H9 (cell line): ENCODE data around the gene RPS19. TPM values are rescaled to one million over a fixed set of nuclear protein-coding genes. Genes with fewer than 3 reads are reported as not detected.
A peak's percentile ranks its signal among the peaks of the same experiment; 100 is the strongest.

ENCODE experiments used
- DNase-seq: peaks from one replicate; pipeline ENCODE4 v3.0.0-alpha.2; 2017
- H2AFZ ChIP-seq: one replicate; pipeline ENCODE4 v1.6.1; 2013; ENCODE audit warnings: mild to moderate bottlenecking, low read length, control low read depth, moderate library complexity
- H2AK5ac ChIP-seq: 2 replicates; pipeline ENCODE4 v1.6.1; 2013; ENCODE audit warnings: low read length, control low read depth, mixed read lengths; ENCODE audit not compliant: insufficient read length
- H2BK120ac ChIP-seq: one replicate; pipeline ENCODE4 v1.6.1; 2013; ENCODE audit warnings: low read depth, mild to moderate bottlenecking, low read length, control low read depth, inconsistent platforms; ENCODE audit not compliant: poor library complexity, severe bottlenecking
- H2BK12ac ChIP-seq: 2 replicates; pipeline ENCODE4 v1.6.1; 2013; ENCODE audit warnings: low read length, control low read depth, mixed read lengths, low read depth; ENCODE audit not compliant: insufficient read length
- H2BK15ac ChIP-seq: 2 replicates; pipeline ENCODE4 v1.6.1; 2013; ENCODE audit warnings: low read depth, low read length, control low read depth
- H2BK20ac ChIP-seq: one replicate; pipeline ENCODE4 v1.6.1; 2013; ENCODE audit warnings: low read depth, mild to moderate bottlenecking, low read length, control low read depth, inconsistent platforms; ENCODE audit not compliant: poor library complexity, severe bottlenecking
- H2BK5ac ChIP-seq: 2 replicates; pipeline ENCODE4 v1.6.1; 2013; ENCODE audit warnings: low read length, control low read depth, mixed read lengths; ENCODE audit not compliant: insufficient read length
- H3K14ac ChIP-seq: 2 replicates; pipeline ENCODE4 v1.6.1; 2013; ENCODE audit warnings: low read length, control low read depth; ENCODE audit not compliant: insufficient read depth
- H3K18ac ChIP-seq: 2 replicates; pipeline ENCODE4 v1.6.1; 2013; ENCODE audit warnings: low read depth, mild to moderate bottlenecking, mixed read lengths, low read length, control low read depth; ENCODE audit not compliant: insufficient read length
- H3K23ac ChIP-seq: 2 replicates; pipeline ENCODE4 v1.6.1; 2013; ENCODE audit warnings: low read length, control low read depth, mixed read lengths, low read depth; ENCODE audit not compliant: insufficient read length
- H3K23me2 ChIP-seq: 2 replicates; pipeline ENCODE4 v1.6.1; 2013; ENCODE audit warnings: low read depth, mild to moderate bottlenecking, mixed read lengths, low read length, control low read depth; ENCODE audit not compliant: insufficient read length, poor library complexity, severe bottlenecking
- H3K27ac ChIP-seq: 2 replicates; pipeline ENCODE4 v1.5.1; 2013; ENCODE audit warnings: low read length, control low read depth, mixed read lengths, low read depth; ENCODE audit not compliant: insufficient read length
- H3K27me3 ChIP-seq: 2 replicates; pipeline ENCODE4 v1.6.1; 2013; ENCODE audit warnings: low read length, control low read depth, inconsistent platforms; ENCODE audit not compliant: insufficient read depth
- H3K4ac ChIP-seq: 2 replicates; pipeline ENCODE4 v1.6.1; 2013; ENCODE audit warnings: low read depth, mild to moderate bottlenecking, control low read depth, inconsistent platforms, low read length, moderate library complexity
- H3K4me1 ChIP-seq: 2 replicates; pipeline ENCODE4 v1.6.1; 2013; ENCODE audit warnings: low read length, control low read depth, inconsistent platforms; ENCODE audit not compliant: insufficient read depth
- H3K4me2 ChIP-seq: 2 replicates; pipeline ENCODE4 v1.6.1; 2013; ENCODE audit warnings: low read length, control low read depth, mixed read lengths; ENCODE audit not compliant: insufficient read length, insufficient read depth
- H3K56ac ChIP-seq: 2 replicates; pipeline ENCODE4 v1.6.1; 2013; ENCODE audit warnings: low read depth, mild to moderate bottlenecking, mixed read lengths, low read length, control low read depth; ENCODE audit not compliant: insufficient read length
- H3K79me1 ChIP-seq: 2 replicates; pipeline ENCODE4 v1.6.1; 2013; ENCODE audit warnings: low read depth, mild to moderate bottlenecking, moderate library complexity, low read length, control low read depth, inconsistent platforms; ENCODE audit not compliant: insufficient read depth, poor library complexity, severe bottlenecking
- H3K79me2 ChIP-seq: 2 replicates; pipeline ENCODE4 v1.6.1; 2013; ENCODE audit warnings: low read length, control low read depth, inconsistent platforms; ENCODE audit not compliant: insufficient read depth
- H3K9ac ChIP-seq: 2 replicates; pipeline ENCODE4 v1.6.1; 2013; ENCODE audit warnings: low read length, control low read depth, mixed read lengths; ENCODE audit not compliant: insufficient read length; ENCODE audit errors: extremely low read depth
- H3K9me3 ChIP-seq: one replicate; pipeline ENCODE4 v1.6.1; 2013; ENCODE audit warnings: low read depth, low read length, inconsistent platforms; ENCODE audit not compliant: control insufficient read depth
- H3T11ph ChIP-seq: one replicate; pipeline ENCODE4 v1.6.1; 2013; ENCODE audit warnings: mild to moderate bottlenecking, low read length, control low read depth, inconsistent platforms
- H4K20me1 ChIP-seq: one replicate; pipeline ENCODE4 v1.6.1; 2013; ENCODE audit not compliant: control insufficient read depth, insufficient read length, insufficient read depth
- H4K5ac ChIP-seq: 2 replicates; pipeline ENCODE4 v1.6.1; 2013; ENCODE audit warnings: low read depth, mild to moderate bottlenecking, mixed read lengths, low read length, control low read depth; ENCODE audit not compliant: insufficient read length
- H4K8ac ChIP-seq: replicated peaks from 2 replicates; pipeline ENCODE4 v1.6.1; 2013; ENCODE audit warnings: low read length, control low read depth, mixed read lengths, low read depth; ENCODE audit not compliant: insufficient read length
- H4K91ac ChIP-seq: 2 replicates; pipeline ENCODE4 v1.6.1; 2013; ENCODE audit warnings: low read depth, mild to moderate bottlenecking, moderate library complexity, mixed read lengths, low read length, control low read depth; ENCODE audit not compliant: insufficient read length
- H3K27ac Mint-ChIP-seq, 3 experiments: 2 replicates in 2 of 3; 3 replicates in 1 of 3; pipeline ENCODE4 v1.8.0; 2020 to 2021; ENCODE audit warnings: mixed read lengths in 3 of 3, mild to moderate bottlenecking in 1 of 3, moderate library complexity in 1 of 3
- H3K27me3 Mint-ChIP-seq: 2 replicates; pipeline ENCODE4 v1.8.0; 2021; ENCODE audit warnings: low read depth, mild to moderate bottlenecking, moderate library complexity, mixed read lengths
- H3K36me3 Mint-ChIP-seq, 3 experiments: 2 replicates in 2 of 3; 3 replicates in 1 of 3; pipeline ENCODE4 v1.8.0; 2020 to 2021; ENCODE audit warnings: low read depth in 3 of 3, mixed read lengths in 3 of 3; ENCODE audit not compliant: insufficient read depth in 1 of 3
- H3K4me1 Mint-ChIP-seq, 2 experiments: 2 replicates each; pipeline ENCODE4 v1.8.0; 2020; ENCODE audit warnings: mixed read lengths in 2 of 2
- H3K4me3 Mint-ChIP-seq, 2 experiments: 2 replicates in 1 of 2; 3 replicates in 1 of 2; pipeline ENCODE4 v1.8.0; 2020 to 2021; ENCODE audit warnings: mild to moderate bottlenecking in 2 of 2, mixed read lengths in 2 of 2, moderate library complexity in 1 of 2
- H3K9me3 Mint-ChIP-seq, 2 experiments: 2 replicates in 1 of 2; 3 replicates in 1 of 2; pipeline ENCODE4 v1.8.0; 2020; ENCODE audit warnings: mild to moderate bottlenecking in 2 of 2, mixed read lengths in 2 of 2, moderate library complexity in 1 of 2
- WGBS: extraction: QIAGEN DNeasy Blood & Tissue Kit; methylation state at CpG from one replicate; pipeline ENCODE4 v1.1.7; 2013; ENCODE audit warnings: missing lambda C conversion rate, low lambda C conversion rate, mixed read lengths; ENCODE audit not compliant: insufficient read length; ENCODE audit errors: extremely low coverage; 5-methylcytosine and 5-hydroxymethylcytosine counted together
- total RNA-seq: library from RNA; stranded (reverse); gene quantifications from 2 replicates; pipeline ENCODE4 v1.2.1, GENCODE V29; 2021
- TF ChIP-seq, protein P1 (sequence below): fragments of 200-600 bp; sonication (generic); conservative IDR thresholded peaks from 3 replicates; pipeline ENCODE4 v1.8.0; 2021; ENCODE audit warnings: antibody characterized with exemption, mild to moderate bottlenecking

Gene RPS19
- total RNA-seq, 1 experiment from 2014 or later = 3,024 TPM

DNA sequence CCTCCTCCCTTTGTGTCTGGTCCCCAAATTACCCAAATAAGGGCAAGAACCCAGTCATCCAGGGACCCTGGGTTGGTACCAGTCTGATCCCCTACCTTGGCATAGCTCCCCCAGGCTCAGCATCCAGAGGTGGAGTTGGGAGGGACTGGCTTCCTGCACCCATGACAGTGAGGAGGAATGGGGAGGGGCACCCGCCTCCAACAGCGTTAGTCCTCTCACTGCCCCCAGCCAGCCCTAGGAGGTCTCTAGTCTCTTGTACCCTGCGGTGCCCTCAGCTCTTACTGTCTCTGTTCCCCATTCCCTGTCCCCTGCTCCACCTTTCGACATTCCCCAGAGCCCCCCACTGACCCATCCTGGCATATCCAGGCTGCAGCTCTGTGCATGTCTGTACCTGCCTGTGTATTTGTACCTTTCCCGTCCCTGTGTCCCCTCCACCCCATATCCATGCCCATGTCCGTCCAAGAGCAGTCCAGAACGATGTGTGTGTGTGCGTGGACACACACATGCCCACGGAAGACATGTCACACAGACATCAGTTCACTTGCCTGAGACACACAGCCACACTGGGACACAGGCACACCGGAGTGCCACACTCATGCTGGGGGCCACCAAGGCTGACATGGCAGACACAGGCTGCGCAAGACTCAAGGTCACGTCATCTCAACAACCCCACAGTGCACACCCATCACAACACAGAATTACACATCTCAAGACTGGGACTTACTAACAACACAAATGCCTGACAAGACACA lies 50.4 kb downstream of the RPS19 start:
- H4K8ac ChIP-seq = no peak overlapping the region
- H3K79me2 ChIP-seq = no peaks in the 10 kb centered on the region
- H3K4me1 ChIP-seq = no peaks in the 10 kb centered on the region
- H3T11ph ChIP-seq = no peak overlapping the region
- no peaks in the 10 kb centered on the region for H3K79me1 ChIP-seq
- H3K23ac ChIP-seq = no peak overlapping the region
- H2BK5ac ChIP-seq = no peak overlapping the region
- no peak overlapping the region for H3K27ac ChIP-seq
- no peak overlapping the region for H2AK5ac ChIP-seq
- no peak overlapping the region for H3K4ac ChIP-seq
- no peak overlapping the region for H2BK120ac ChIP-seq
- no peak for DNase-seq
- peaks cover 5% of the 10 kb centered on the region for H3K23me2 ChIP-seq
- peaks cover 0 to 2% of the 10 kb centered on the region in 2 experiments; a peak in 1 of 5 replicates for H3K9me3 Mint-ChIP-seq
- H3K27ac Mint-ChIP-seq = no peak overlapping the region
- H3K4me2 ChIP-seq = no peak overlapping the region
- no peaks in the 10 kb centered on the region for H3K9me3 ChIP-seq
- H3K36me3 Mint-ChIP-seq = peaks cover 2 to 12% (median 5%) of the 10 kb centered on the region in 3 experiments; a peak in 5 of 7 replicates
- H3K4me3 Mint-ChIP-seq = no peak overlapping the region
- TF ChIP-seq, protein P1, sequence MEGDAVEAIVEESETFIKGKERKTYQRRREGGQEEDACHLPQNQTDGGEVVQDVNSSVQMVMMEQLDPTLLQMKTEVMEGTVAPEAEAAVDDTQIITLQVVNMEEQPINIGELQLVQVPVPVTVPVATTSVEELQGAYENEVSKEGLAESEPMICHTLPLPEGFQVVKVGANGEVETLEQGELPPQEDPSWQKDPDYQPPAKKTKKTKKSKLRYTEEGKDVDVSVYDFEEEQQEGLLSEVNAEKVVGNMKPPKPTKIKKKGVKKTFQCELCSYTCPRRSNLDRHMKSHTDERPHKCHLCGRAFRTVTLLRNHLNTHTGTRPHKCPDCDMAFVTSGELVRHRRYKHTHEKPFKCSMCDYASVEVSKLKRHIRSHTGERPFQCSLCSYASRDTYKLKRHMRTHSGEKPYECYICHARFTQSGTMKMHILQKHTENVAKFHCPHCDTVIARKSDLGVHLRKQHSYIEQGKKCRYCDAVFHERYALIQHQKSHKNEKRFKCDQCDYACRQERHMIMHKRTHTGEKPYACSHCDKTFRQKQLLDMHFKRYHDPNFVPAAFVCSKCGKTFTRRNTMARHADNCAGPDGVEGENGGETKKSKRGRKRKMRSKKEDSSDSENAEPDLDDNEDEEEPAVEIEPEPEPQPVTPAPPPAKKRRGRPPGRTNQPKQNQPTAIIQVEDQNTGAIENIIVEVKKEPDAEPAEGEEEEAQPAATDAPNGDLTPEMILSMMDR = no peak
- H3K9ac ChIP-seq = no peak overlapping the region
- whole genome bisulfite sequencing = no CpG with 5 or more reads among the region's 12 CpGs
- peaks cover 50% of the 10 kb centered on the region for H3K27me3 ChIP-seq
- H4K20me1 ChIP-seq = no peaks in the 10 kb centered on the region
- H3K56ac ChIP-seq = no peak overlapping the region
- H3K4me1 Mint-ChIP-seq = peaks cover 6 to 24% of the 10 kb centered on the region in 2 experiments; a peak in 3 of 4 replicates
- no peak overlapping the region for H2BK20ac ChIP-seq
- H3K18ac ChIP-seq = no peak overlapping the region
- H4K91ac ChIP-seq = no peak overlapping the region
- H3K14ac ChIP-seq = 0 out of 2 replicates have a peak overlapping the region, but pooled peaks have one; percentile 1
- H2AFZ ChIP-seq = no peak overlapping the region
- peaks cover 3% of the 10 kb centered on the region for H3K27me3 Mint-ChIP-seq
- H2BK12ac ChIP-seq = no peak overlapping the region
- no peak overlapping the region for H4K5ac ChIP-seq
- H2BK15ac ChIP-seq = no peak overlapping the region
